ENCODE data around the gene STK11IP. TPM values are rescaled to one million over a fixed set of nuclear protein-coding genes. Genes with fewer than 3 reads are reported as not detected.
"Not testable (repeated sequence)": the region's sequence is repeated elsewhere in the genome, so short reads cannot be mapped to it uniquely, and the experiment has no call there.

The STK11IP gene
- total RNA-seq, 1 experiment from 2014 or later: 35.6 TPM

DNA sequence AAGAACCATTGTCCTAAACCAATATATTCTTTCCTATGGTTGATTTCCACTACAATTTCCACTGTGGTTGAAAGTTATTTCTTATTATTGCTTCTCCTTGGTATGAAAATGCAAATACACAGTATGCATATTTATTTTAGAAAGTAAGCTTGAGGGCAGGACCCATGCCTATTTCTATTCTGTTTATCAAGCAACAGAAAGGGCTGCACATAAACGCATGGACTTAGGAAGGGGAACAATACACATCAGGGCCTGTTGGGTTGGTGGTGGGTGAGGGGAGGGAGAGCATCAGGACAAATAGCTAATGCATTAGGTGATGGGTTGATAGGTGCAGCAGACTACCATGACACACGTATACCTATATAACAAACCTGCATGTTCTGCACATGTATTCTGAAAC lies 50.5 kb downstream of the STK11IP start:
- BruUV-seq (replicated peaks): no TSS peak
- H3K9me3 ChIP-seq (ENCODE audit: low read depth, low read length, poor library complexity, severe bottlenecking): no peaks in the 10 kb centered on the region
- intact Hi-C loops (cut with micrococcal nuclease; ENCODE audit: unreplicated experiment): no loop called here
- CTCF ChIA-PET: no interaction called here
- TF ChIP-seq, protein P1, sequence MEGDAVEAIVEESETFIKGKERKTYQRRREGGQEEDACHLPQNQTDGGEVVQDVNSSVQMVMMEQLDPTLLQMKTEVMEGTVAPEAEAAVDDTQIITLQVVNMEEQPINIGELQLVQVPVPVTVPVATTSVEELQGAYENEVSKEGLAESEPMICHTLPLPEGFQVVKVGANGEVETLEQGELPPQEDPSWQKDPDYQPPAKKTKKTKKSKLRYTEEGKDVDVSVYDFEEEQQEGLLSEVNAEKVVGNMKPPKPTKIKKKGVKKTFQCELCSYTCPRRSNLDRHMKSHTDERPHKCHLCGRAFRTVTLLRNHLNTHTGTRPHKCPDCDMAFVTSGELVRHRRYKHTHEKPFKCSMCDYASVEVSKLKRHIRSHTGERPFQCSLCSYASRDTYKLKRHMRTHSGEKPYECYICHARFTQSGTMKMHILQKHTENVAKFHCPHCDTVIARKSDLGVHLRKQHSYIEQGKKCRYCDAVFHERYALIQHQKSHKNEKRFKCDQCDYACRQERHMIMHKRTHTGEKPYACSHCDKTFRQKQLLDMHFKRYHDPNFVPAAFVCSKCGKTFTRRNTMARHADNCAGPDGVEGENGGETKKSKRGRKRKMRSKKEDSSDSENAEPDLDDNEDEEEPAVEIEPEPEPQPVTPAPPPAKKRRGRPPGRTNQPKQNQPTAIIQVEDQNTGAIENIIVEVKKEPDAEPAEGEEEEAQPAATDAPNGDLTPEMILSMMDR (conservative IDR thresholded peaks at IDR 0.05; ENCODE audit: low read depth, low read length): no peak
- TF ChIP-seq EZH2 (IDR thresholded peaks at IDR 0.05; ENCODE audit: borderline replicate concordance, low read depth, low read length, poor library complexity, severe bottlenecking): no peak
- no peak overlapping the region for H3K27ac ChIP-seq (ENCODE audit: low read depth, low read length, poor library complexity, severe bottlenecking)
- DNase-seq (ENCODE audit: low spot score): no peak
- H3K27me3 ChIP-seq (replicated peaks; ENCODE audit: insufficient read depth, low read depth, low read length, poor library complexity): peaks cover 27% of the 10 kb centered on the region
- H3K4me3 ChIP-seq (ENCODE audit: low read depth, low read length, poor library complexity, severe bottlenecking): no peak overlapping the region
- H3K36me3 ChIP-seq (ENCODE audit: insufficient read depth, low read length, poor library complexity, severe bottlenecking): no peaks in the 10 kb centered on the region
- peaks cover 13% of the 10 kb centered on the region for H3K4me1 ChIP-seq (ENCODE audit: insufficient read depth, low read length, poor library complexity, severe bottlenecking)
- POLR2A ChIA-PET (ENCODE audit: low non-redundant PET): interaction anchor here (0.7 kb wide), 1 partner anchor 1199 kb away, joined by 9 read pairs; no protein-coding TSS in a partner anchor

DNA sequence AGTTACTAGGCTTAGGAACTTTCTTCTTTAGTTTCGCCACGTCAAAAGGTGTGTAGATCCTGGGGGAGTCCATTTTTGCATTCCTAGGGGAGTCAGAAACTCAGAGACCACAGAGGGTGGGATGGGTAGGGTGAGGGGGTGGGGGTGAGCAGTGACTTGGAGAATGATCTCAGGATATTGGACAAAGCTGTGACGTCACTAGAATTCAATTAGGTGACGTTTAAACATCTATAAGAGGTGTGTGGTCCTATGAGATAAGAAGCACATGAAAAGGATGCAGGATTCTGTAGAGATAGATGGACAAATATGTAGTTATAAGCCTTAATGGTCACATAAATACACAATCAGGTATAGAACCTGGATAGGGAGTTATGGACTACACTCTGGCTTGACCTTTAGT lies 51.3 kb downstream of the STK11IP start:
- no peak overlapping the region for H3K27ac ChIP-seq (ENCODE audit: low read depth, low read length, poor library complexity, severe bottlenecking)
- no peaks in the 10 kb centered on the region for H3K36me3 ChIP-seq (ENCODE audit: insufficient read depth, low read length, poor library complexity, severe bottlenecking)
- TF ChIP-seq EZH2 (IDR thresholded peaks at IDR 0.05; ENCODE audit: borderline replicate concordance, low read depth, low read length, poor library complexity, severe bottlenecking): no peak
- TF ChIP-seq, protein P1 (conservative IDR thresholded peaks at IDR 0.05; ENCODE audit: low read depth, low read length): no peak
- H3K4me1 ChIP-seq (ENCODE audit: insufficient read depth, low read length, poor library complexity, severe bottlenecking): peaks cover 13% of the 10 kb centered on the region
- ChIA-PET CTCF (no interaction called here), POLR2A (ENCODE audit: low non-redundant PET) (no interaction called here)
- no peaks in the 10 kb centered on the region for H3K9me3 ChIP-seq (ENCODE audit: low read depth, low read length, poor library complexity, severe bottlenecking)
- H3K4me3 ChIP-seq (ENCODE audit: low read depth, low read length, poor library complexity, severe bottlenecking): no peak overlapping the region
- intact Hi-C loops (cut with micrococcal nuclease; ENCODE audit: unreplicated experiment): no loop called here
- BruUV-seq (replicated peaks): no TSS peak
- no peak for DNase-seq (ENCODE audit: low spot score)
- peaks cover 34% of the 10 kb centered on the region for H3K27me3 ChIP-seq (replicated peaks; ENCODE audit: insufficient read depth, low read depth, low read length, poor library complexity)

DNA sequence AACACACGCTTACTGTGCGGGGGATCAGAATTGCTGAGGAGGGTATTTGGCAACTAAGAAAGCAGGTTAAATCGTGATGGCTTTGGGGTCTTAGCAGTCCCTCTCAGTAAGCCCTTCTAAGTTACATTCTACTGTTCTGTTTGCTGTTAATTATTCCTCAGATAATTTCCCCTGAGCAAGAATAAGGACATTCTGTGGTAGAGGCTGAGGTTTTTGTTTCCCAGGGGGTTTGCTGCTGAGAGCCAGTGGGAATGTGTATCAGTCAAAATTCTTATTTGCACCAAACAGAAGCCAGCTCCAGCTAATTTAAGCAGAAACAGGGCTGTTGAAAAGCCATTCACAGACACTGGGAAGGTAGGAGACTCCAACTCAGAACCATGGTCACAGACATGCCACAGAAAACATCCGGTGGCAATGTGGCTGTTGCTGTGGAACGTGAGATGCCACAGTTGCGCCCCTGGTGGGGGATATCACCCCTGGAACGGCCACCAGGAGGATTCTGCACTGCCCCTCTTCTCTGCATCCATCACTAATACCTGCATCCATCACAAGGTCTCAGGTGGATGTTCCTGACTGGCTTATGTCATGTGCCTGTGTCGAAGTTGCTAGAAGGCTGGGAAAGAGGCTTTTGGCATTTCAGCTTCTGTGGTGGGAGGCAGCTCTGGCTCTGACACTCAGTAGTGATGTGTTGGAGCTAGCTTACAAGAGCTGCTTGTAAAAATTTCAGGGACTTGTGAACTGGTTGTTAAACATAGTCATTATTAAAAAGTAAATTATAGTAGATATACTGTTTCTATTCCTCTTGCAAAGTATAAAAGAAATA lies 53.0 kb downstream of the STK11IP start:
- BruUV-seq (replicated peaks): no TSS peak
- intact Hi-C loops (cut with micrococcal nuclease; ENCODE audit: unreplicated experiment): no loop called here
- TF ChIP-seq EZH2 (IDR thresholded peaks at IDR 0.05; ENCODE audit: borderline replicate concordance, low read depth, low read length, poor library complexity, severe bottlenecking): no peak
- TF ChIP-seq, protein P1 (conservative IDR thresholded peaks at IDR 0.05; ENCODE audit: low read depth, low read length): no peak
- Histone ChIP-seq H3K4me3 (ENCODE audit: low read depth, low read length, poor library complexity, severe bottlenecking) (no peak overlapping the region), H3K36me3 (ENCODE audit: insufficient read depth, low read length, poor library complexity, severe bottlenecking) (no peaks in the 10 kb centered on the region), H3K27ac (ENCODE audit: low read depth, low read length, poor library complexity, severe bottlenecking) (no peak overlapping the region), H3K27me3 (replicated peaks; ENCODE audit: insufficient read depth, low read depth, low read length, poor library complexity) (peaks cover 50% of the 10 kb centered on the region), H3K9me3 (ENCODE audit: low read depth, low read length, poor library complexity, severe bottlenecking) (no peaks in the 10 kb centered on the region), H3K4me1 (ENCODE audit: insufficient read depth, low read length, poor library complexity, severe bottlenecking) (peaks cover 8% of the 10 kb centered on the region)
- DNase-seq (ENCODE audit: low spot score): no peak
- POLR2A ChIA-PET (ENCODE audit: low non-redundant PET): no interaction called here
- CTCF ChIA-PET: interaction anchor here (0.6 kb wide), 1 partner anchor 32 kb away, joined by 4 read pairs; no protein-coding TSS in a partner anchor

DNA sequence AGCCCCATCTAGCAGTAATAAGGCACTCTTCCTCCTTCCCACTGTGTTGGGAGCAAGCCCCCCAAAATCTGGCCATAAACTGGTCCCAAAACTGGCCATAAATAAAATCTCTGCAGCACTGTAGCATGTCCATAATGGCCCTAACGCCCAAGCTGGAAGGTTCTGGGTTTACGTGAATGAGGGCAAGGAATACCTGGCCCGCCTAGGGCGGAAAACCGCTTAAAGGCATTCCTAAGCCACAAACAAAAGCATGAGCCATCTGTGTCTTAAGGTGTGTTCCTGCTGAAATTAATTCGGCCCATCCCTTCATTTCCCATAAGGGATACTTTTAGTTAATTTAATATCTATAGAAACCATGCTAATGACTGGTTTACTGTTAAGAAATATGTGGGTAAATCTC lies 54.0 kb downstream of the STK11IP start:
- CTCF ChIA-PET; BruUV-seq (replicated peaks); DNase-seq (ENCODE audit: low spot score); H3K27ac ChIP-seq (ENCODE audit: low read depth, low read length, poor library complexity, severe bottlenecking); H3K4me3 ChIP-seq (ENCODE audit: low read depth, low read length, poor library complexity, severe bottlenecking); intact Hi-C loops (cut with micrococcal nuclease; ENCODE audit: unreplicated experiment); POLR2A ChIA-PET (ENCODE audit: low non-redundant PET); H3K36me3 ChIP-seq (ENCODE audit: insufficient read depth, low read length, poor library complexity, severe bottlenecking); H3K4me1 ChIP-seq (ENCODE audit: insufficient read depth, low read length, poor library complexity, severe bottlenecking); H3K9me3 ChIP-seq (ENCODE audit: low read depth, low read length, poor library complexity, severe bottlenecking): not testable (repeated sequence)
- H3K27me3 ChIP-seq (replicated peaks; ENCODE audit: insufficient read depth, low read depth, low read length, poor library complexity): peaks cover 52% of the 10 kb centered on the region
